Neural crest cell (in vitro differentiated cells): Measurements from ENCODE around the gene NGEF. TPM values are rescaled to one million over a fixed set of nuclear protein-coding genes. Genes with fewer than 3 reads are reported as not detected.
A peak's percentile ranks its signal among the peaks of the same experiment; 100 is the strongest.

Experiments used
- DNase-seq: peaks from one replicate; pipeline ENCODE4 v3.0.0; 2021; ENCODE audit warnings: low read depth, mixed read lengths, low spot score
- H3K27ac Mint-ChIP-seq: one replicate; pipeline ENCODE4 v1.8.0; 2021; ENCODE audit warnings: mild to moderate bottlenecking, mixed read lengths; ENCODE audit not compliant: unreplicated experiment
- H3K27me3 Mint-ChIP-seq: 2 replicates; pipeline ENCODE4 v1.8.0; 2021; ENCODE audit warnings: low read depth, mild to moderate bottlenecking, mixed read lengths
- H3K36me3 Mint-ChIP-seq: 2 replicates; pipeline ENCODE4 v1.8.0; 2021; ENCODE audit warnings: low read depth, mild to moderate bottlenecking, mixed read lengths
- H3K4me1 Mint-ChIP-seq: 2 replicates; pipeline ENCODE4 v1.8.0; 2021; ENCODE audit warnings: mixed read lengths
- H3K4me3 Mint-ChIP-seq: one replicate; pipeline ENCODE4 v1.8.0; 2021; ENCODE audit warnings: mild to moderate bottlenecking, mixed read lengths
- H3K9me3 Mint-ChIP-seq: 2 replicates; pipeline ENCODE4 v1.8.0; 2021; ENCODE audit warnings: mixed read lengths
- CTCF ChIP-seq: fragments of 200-600 bp; sonication (generic); conservative IDR thresholded peaks from 2 replicates; pipeline ENCODE4 v1.5.0; 2021; ENCODE audit warnings: antibody characterized with exemption, mild to moderate bottlenecking
- total RNA-seq: library from RNA; stranded (reverse); gene quantifications from 2 replicates; pipeline ENCODE4 v1.2.1, GENCODE V29; 2021

Gene NGEF
- total RNA-seq, 1 donor from 2014 or later = 0.96 TPM

GRCh38 chr2:232931636-232932035 is 81.4 kb downstream of the NGEF start:
- peaks cover 3% of the 10 kb centered on the region for H3K4me1 Mint-ChIP-seq

GRCh38 chr2:232930059-232930400 is 83.0 kb downstream of the NGEF start:
- Mint-ChIP-seq H3K27me3 (peaks cover 75% of the 10 kb centered on the region), H3K36me3 (no peaks in the 10 kb centered on the region), H3K27ac (no peak overlapping the region), H3K4me1 (peaks cover 8% of the 10 kb centered on the region), H3K9me3 (no peaks in the 10 kb centered on the region), H3K4me3 (peak overlapping the region; percentile 85)
- no peak for TF ChIP-seq CTCF
- no peak for DNase-seq

More at GRCh38 chr2:232931636-232932035, 81.4 kb downstream of the NGEF start:
- DNase-seq = no peak
- Mint-ChIP-seq H3K36me3 (no peaks in the 10 kb centered on the region), H3K9me3 (no peaks in the 10 kb centered on the region), H3K4me3 (no peak overlapping the region), H3K27me3 (peaks cover 70% of the 10 kb centered on the region), H3K27ac (no peak overlapping the region)
- TF ChIP-seq CTCF = no peak

- Mint-ChIP-seq H3K27me3 (peaks cover 80% of the 10 kb centered on the region), H3K9me3 (no peaks in the 10 kb centered on the region), H3K4me3 (peak overlapping the region; percentile 85), H3K4me1 (peaks cover 8% of the 10 kb centered on the region), H3K36me3 (no peaks in the 10 kb centered on the region), H3K27ac (no peak overlapping the region)
- no peak for TF ChIP-seq CTCF
- DNase-seq = no peak
Measured at GRCh38 chr2:232929303-232930058, 83.6 kb downstream of the NGEF start.

- Mint-ChIP-seq H3K4me1 (peaks cover 8% of the 10 kb centered on the region), H3K4me3 (peak overlapping the region; percentile 85), H3K27ac (no peak overlapping the region), H3K36me3 (no peaks in the 10 kb centered on the region), H3K27me3 (peaks cover 79% of the 10 kb centered on the region), H3K9me3 (no peaks in the 10 kb centered on the region)
- no peak for TF ChIP-seq CTCF
- DNase-seq = peak; percentile 26
Measured at GRCh38 chr2:232928551-232929302, 84.3 kb downstream of the NGEF start.

- Mint-ChIP-seq H3K36me3 (no peaks in the 10 kb centered on the region), H3K4me1 (peaks cover 8% of the 10 kb centered on the region), H3K4me3 (no peak overlapping the region), H3K27me3 (peaks cover 78% of the 10 kb centered on the region), H3K9me3 (no peaks in the 10 kb centered on the region), H3K27ac (no peak overlapping the region)
- no peak for TF ChIP-seq CTCF
- peak; percentile 16 for DNase-seq
Measured at GRCh38 chr2:232927793-232928550, 85.1 kb downstream of the NGEF start.
